GM19023 (cell line): ENCODE measurements around the gene SHFL.

ENCODE experiments used
- ATAC-seq: cut with Tn5 transposase; IDR thresholded peaks from one replicate; pipeline ENCODE4 v1.9.1; 2021; ENCODE audit warnings: mild to moderate bottlenecking, moderate library complexity; ENCODE audit not compliant: unreplicated experiment

SHFL gene

DNA sequence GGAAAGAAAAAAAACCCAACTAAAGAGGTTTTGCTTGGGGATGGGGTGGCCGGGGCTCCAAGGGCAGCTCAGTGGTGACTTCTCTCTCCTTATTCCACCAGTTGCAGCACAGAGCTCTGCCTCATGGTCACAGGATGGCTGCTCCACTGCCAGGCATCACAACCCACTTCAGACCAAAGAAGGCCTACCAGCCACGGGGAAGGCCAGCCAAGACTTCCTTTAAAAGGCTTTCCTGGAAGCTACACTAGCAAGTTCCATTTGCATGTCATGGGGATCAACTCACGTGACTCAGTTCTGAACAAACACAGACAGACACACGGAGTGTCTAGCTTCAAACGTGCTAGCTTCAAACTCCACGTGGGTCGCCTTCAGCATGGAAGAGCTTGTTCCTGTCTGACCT, 46.8 kb downstream of the SHFL start:
- no peak for ATAC-seq

DNA sequence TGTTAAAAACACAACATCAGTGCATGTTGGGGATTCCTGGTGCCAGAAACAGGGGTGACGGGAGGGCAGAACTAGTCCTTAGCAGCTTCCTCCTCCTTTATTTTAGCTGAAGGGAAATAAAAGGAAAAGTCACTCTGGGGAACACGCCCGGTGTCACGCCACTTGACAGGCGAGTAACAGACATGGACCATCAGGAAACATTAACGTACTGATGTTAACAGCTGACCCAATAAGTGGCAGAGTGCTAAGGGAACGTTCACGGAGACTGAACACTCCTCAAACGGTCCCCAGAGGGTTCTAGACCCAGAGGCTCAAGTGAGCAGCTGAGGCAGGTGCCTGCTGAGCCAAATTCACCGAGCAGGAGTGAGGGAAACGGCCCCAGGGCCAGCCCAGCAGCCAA, 47.5 kb downstream of the SHFL start:
- no peak for ATAC-seq

- ATAC-seq = no peak
These were observed 47.9 kb downstream of the SHFL start for GRCh38 chr19:10134040-10134439.

- ATAC-seq = no peak
These were observed 49.6 kb downstream of the SHFL start for GRCh38 chr19:10135551-10136334.

- no peak for ATAC-seq
These were observed 50.8 kb downstream of the SHFL start for GRCh38 chr19:10136936-10137335.

DNA sequence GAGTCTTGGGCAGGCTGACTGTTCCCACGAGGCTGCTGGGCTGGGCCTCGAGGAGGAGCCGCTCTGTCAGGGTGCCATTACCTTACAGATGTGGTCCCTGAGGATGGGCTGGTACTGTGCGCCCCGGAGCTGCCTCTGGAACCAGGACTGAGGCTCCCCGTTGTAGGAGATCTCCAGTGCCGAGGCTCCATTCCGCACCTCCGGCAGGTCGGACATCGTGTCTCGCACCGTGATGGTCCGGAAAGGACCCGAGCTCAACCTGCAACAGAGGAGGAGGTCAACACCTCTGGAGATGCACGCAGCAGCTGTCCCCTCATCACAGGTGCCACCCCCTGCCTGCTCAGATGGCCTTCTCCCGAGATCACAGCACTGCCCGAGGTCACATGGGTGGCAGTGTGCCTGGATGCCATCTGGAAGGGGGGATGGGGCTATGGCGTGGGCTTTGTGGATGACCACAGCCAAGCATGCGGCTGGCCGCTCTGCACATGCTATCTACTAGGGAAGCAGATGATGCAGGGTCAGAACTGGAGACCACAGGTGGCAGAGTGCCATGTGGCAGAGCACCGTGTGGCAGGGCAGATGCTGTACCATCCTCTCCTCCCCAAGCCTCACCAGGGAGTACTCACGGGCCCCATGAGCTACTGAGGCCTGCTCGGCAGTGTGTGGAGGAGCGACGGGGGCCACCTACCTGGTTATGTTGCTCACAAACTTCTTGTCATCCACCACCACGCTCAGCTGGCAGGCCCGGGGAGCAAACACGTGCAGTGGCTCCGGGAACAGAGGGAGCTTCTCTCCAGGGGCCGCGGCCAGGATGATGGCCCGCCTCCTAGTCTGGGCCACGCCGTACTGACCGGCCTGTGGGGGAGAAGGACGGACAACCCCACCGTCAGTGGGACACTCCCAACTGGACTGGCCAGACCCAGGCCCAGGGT, 51.9 kb downstream of the SHFL start:
- no peak for ATAC-seq

DNA sequence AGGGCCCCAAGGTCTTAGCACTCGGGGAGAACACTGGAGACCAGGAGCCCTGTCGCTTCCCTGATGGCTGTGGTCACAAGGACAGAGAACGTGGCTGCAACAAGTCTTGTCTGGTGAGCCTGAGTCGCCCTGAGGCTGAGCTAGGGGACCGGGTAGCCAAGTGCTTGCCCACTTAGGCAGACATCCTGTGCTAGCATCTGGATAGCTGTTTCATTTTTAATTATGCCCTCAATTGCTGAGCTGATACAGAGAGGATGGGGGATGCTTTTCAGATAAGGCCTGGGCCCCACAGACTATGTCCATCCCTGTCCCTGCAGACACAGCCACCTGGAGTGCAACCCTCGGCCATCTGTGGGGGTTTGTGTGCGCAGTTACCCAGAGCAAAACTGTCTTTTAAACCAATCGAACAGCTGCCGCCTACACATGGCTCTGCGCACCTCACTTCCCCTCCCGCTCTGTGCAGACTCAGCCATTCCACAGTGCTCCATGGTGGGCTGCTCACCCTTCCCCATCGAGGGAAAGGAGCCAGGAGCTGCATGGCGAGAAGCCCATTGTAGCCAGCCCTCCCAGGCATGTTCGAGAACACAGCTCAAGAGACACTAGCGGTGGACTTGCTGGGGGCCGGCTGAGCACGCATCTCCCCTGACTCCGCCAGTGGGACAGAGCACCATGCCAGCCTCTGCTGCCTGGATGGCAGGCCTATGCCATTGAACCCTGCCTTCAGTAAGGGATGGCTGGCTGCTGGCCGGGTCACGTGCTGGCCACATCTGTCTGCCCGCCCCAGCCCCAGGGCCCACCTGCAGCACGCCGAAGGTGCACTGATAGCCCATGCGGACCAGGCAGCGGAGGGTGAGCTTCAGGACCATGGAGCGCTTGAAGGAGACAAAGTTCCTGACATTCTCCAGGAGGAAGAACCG, 53.0 kb downstream of the SHFL start:
- ATAC-seq = no peak

DNA sequence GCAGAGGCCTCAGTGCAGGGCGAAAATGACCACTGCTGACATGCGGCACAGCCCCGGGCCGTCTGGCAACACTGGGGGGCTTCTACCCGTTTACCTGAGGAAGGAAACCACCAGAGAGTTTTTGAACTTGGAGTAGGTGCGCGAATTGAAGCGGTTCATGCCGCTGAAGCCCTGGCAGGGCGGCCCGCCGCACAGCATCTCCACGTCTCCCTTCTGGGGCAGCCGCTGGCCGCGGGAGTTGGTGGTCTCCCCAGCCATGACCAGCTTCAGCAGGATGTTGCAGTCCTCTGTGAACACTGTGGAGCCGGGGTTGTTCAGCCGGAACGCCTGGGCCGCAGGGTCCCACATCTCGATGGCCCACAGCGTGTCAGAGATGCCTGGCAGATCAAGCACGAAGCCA, 53.8 kb downstream of the SHFL start:
- ATAC-seq = no peak

DNA sequence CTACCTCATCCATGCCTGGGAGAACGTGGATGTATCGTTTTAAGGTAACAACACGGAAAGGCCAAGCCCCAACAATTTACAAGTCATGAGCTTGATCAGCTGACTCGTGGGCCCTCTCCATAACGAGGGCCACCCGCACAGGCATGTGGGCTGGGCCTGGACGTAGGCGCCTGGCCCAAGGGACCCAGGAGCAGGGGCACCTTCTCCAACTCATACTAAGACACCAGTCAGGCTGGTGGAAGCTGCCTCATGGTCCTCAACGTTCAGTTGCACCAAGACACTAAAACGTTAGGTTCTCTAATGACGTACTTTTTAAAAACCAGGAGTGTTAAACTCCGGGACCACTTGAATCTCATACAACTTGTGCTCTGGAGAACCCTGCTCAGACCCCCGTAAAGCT, 55.4 kb downstream of the SHFL start:
- no peak for ATAC-seq

- ATAC-seq = no peak
These were observed 55.9 kb downstream of the SHFL start for GRCh38 chr19:10141973-10142372.
